Uterus (tissue), 2 donors: ENCODE results near the gene SLC36A4.

Source experiments
- CTCF ChIP-seq, 4 experiments: fragments of 200-600 bp in 2 of 4; fragments of 450-650 bp in 2 of 4; sonication (generic) in 2 of 4; IDR thresholded peaks; one replicate each; pipeline ENCODE4 v1.5.1; 2016 to 2019; ENCODE audit warnings: antibody characterized with exemption in 4 of 4, mild to moderate bottlenecking in 2 of 4, moderate library complexity in 1 of 4
- POLR2A ChIP-seq, 2 donors: fragments of 450-650 bp; IDR thresholded peaks; one replicate each; pipeline ENCODE4 v1.6.1; 2016; ENCODE audit warnings: antibody characterized with exemption in 2 of 2, mild to moderate bottlenecking in 1 of 2, moderate library complexity in 1 of 2

DNA sequence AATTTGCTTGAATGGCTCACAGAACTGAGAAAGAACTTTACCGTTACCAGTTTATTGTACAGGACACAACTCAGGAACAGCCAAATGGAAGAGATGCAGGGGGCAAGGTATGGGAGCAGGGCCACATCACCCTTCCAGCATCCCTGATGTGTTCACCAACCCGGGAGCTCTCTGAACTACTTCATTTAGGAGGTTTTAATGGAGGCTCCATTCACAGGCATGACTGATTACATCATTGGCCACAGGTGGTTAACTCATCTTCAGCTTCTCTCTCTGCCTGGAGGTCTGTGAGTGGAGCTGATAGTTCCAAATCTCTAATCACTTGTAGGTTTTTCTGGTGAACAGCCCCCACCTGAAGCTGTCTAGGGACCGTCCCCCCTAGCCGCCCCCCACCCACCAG, 83.5 kb downstream of the SLC36A4 start:
- no peak for TF ChIP-seq CTCF (IDR thresholded peaks at IDR 0.05)
- TF ChIP-seq POLR2A (IDR thresholded peaks at IDR 0.05) = no peak
